ENCODE data around the gene MICB. TPM values are rescaled to one million over a fixed set of nuclear protein-coding genes. Genes with fewer than 3 reads are reported as not detected.

MICB gene
- total RNA-seq, 1 experiment from 2014 or later: 6.4 TPM

DNA sequence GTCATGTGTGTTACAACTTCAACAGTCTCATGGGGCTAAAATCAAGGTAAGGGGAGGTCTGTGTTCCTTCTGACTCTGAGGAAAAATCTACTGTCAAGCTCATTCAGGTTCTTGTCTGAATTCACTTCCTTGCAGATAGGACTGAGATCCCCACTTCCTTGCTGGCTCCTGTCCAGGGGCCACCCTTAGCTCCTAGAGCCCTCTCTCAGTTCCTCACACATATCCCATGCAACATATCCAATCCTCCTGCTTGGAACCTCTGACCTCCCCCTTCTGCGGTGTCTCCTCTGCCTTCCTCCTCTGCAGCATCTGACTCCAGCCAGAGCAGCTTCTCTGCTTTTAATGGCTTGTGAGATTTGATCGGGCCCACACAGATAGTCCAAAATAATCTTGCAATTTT is 27.1 kb upstream of the MICB start:
- Mint-ChIP-seq H3K27ac (ENCODE audit: unreplicated experiment) (no peak overlapping the region), H3K36me3 (ENCODE audit: insufficient read depth, unreplicated experiment) (no peaks in the 10 kb centered on the region), H3K9me3 (ENCODE audit: unreplicated experiment) (no peaks in the 10 kb centered on the region), H3K27me3 (ENCODE audit: insufficient read depth, unreplicated experiment) (peaks cover 18% of the 10 kb centered on the region), H3K4me3 (ENCODE audit: unreplicated experiment) (no peak overlapping the region), H3K4me1 (ENCODE audit: low read depth, unreplicated experiment) (no peaks in the 10 kb centered on the region)
- ChIA-PET CTCF (interaction anchor here (0.5 kb wide), 1 partner anchor 279 kb away, joined by 7 read pairs; no protein-coding TSS in a partner anchor), POLR2A (no interaction called here)
- Histone ChIP-seq H3K27me3 (replicated peaks; ENCODE audit: control insufficient read depth, insufficient read depth, low read length) (no peaks in the 10 kb centered on the region), H3K9me3 (no peaks in the 10 kb centered on the region), H3K4me1 (no peaks in the 10 kb centered on the region), H3K4me3 (ENCODE audit: low read depth, low read length) (no peak overlapping the region), H3K36me3 (ENCODE audit: control insufficient read depth, insufficient read depth, low read length) (no peaks in the 10 kb centered on the region)
- intact Hi-C loops (cut with micrococcal nuclease; ENCODE audit: unreplicated experiment): no loop called here
- no TSS peak for BruUV-seq (replicated peaks)
- TF ChIP-seq, protein P1, sequence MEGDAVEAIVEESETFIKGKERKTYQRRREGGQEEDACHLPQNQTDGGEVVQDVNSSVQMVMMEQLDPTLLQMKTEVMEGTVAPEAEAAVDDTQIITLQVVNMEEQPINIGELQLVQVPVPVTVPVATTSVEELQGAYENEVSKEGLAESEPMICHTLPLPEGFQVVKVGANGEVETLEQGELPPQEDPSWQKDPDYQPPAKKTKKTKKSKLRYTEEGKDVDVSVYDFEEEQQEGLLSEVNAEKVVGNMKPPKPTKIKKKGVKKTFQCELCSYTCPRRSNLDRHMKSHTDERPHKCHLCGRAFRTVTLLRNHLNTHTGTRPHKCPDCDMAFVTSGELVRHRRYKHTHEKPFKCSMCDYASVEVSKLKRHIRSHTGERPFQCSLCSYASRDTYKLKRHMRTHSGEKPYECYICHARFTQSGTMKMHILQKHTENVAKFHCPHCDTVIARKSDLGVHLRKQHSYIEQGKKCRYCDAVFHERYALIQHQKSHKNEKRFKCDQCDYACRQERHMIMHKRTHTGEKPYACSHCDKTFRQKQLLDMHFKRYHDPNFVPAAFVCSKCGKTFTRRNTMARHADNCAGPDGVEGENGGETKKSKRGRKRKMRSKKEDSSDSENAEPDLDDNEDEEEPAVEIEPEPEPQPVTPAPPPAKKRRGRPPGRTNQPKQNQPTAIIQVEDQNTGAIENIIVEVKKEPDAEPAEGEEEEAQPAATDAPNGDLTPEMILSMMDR (IDR thresholded peaks at IDR 0.05; ENCODE audit: insufficient read depth in 1 of 2, low read depth in 1 of 2, low read length in 1 of 2, severe bottlenecking in 1 of 2, unreplicated experiment in 1 of 2): no peak
- no peak for DNase-seq

DNA sequence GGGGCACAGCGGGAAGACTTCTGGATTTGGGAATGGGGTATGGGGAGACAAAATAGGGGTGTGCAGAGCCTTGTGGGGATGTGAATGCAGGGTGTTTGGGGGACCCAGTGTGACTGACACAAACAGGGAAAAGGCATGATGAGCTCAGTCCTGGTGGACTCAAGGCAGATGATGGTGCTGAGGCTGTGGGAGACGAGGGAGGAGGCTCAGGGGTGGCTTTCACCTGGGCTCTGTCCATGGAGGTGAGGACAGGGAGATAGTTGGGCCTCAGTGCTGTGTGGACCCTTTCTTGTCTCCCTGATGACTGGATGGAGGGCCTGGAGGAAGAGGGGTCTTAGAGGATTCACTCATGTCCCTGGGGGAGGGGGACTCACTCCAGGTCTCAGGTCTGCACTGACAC is 26.2 kb upstream of the MICB start:
- Histone ChIP-seq H3K4me3 (ENCODE audit: low read depth, low read length) (no peak overlapping the region), H3K27me3 (replicated peaks; ENCODE audit: control insufficient read depth, insufficient read depth, low read length) (no peaks in the 10 kb centered on the region), H3K36me3 (ENCODE audit: control insufficient read depth, insufficient read depth, low read length) (no peaks in the 10 kb centered on the region), H3K9me3 (no peaks in the 10 kb centered on the region), H3K4me1 (no peaks in the 10 kb centered on the region)
- DNase-seq: no peak
- ChIA-PET CTCF (no interaction called here), POLR2A (interaction anchor here (0.6 kb wide), 1 partner anchor 107 kb away, joined by 5 read pairs; no protein-coding TSS in a partner anchor)
- Mint-ChIP-seq H3K9me3 (ENCODE audit: unreplicated experiment) (no peaks in the 10 kb centered on the region), H3K27me3 (ENCODE audit: insufficient read depth, unreplicated experiment) (peaks cover 18% of the 10 kb centered on the region), H3K36me3 (ENCODE audit: insufficient read depth, unreplicated experiment) (no peaks in the 10 kb centered on the region), H3K4me3 (ENCODE audit: unreplicated experiment) (no peak overlapping the region), H3K4me1 (ENCODE audit: low read depth, unreplicated experiment) (no peaks in the 10 kb centered on the region), H3K27ac (ENCODE audit: unreplicated experiment) (no peak overlapping the region)
- intact Hi-C loops (cut with micrococcal nuclease; ENCODE audit: unreplicated experiment): no loop called here
- BruUV-seq (replicated peaks): no TSS peak
- TF ChIP-seq, protein P1 (IDR thresholded peaks at IDR 0.05; ENCODE audit: insufficient read depth in 1 of 2, low read depth in 1 of 2, low read length in 1 of 2, severe bottlenecking in 1 of 2, unreplicated experiment in 1 of 2): no peak

DNA sequence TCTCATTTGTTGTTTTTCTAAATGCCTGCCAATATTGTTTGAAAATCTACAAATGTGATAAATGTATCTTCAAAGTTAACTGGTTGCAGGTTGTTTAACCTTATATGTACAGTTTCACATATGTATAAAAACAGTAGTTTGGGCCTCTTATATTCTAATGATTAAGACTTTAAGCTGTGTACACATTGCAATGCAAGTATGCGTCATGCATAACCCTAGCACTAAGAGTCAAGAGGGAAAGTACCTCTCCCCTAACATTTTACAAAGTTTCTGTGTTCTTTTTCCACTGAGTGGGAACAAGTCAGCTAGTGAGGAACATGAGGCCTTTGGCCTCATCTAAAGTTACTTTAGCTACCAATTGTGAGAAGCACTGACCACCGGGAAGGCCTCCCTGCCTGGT is 25.7 kb upstream of the MICB start:
- no TSS peak for BruUV-seq (replicated peaks)
- Mint-ChIP-seq H3K4me1 (ENCODE audit: low read depth, unreplicated experiment) (no peaks in the 10 kb centered on the region), H3K4me3 (ENCODE audit: unreplicated experiment) (no peak overlapping the region), H3K36me3 (ENCODE audit: insufficient read depth, unreplicated experiment) (no peaks in the 10 kb centered on the region), H3K9me3 (ENCODE audit: unreplicated experiment) (no peaks in the 10 kb centered on the region), H3K27ac (ENCODE audit: unreplicated experiment) (no peak overlapping the region), H3K27me3 (ENCODE audit: insufficient read depth, unreplicated experiment) (peaks cover 18% of the 10 kb centered on the region)
- no peaks in the 10 kb centered on the region for H3K36me3 ChIP-seq (ENCODE audit: control insufficient read depth, insufficient read depth, low read length)
- no peaks in the 10 kb centered on the region for H3K4me1 ChIP-seq
- H3K4me3 ChIP-seq (ENCODE audit: low read depth, low read length): no peak overlapping the region
- CTCF ChIA-PET: no interaction called here
- DNase-seq: no peak
- TF ChIP-seq, protein P1 (IDR thresholded peaks at IDR 0.05; ENCODE audit: insufficient read depth in 1 of 2, low read depth in 1 of 2, low read length in 1 of 2, severe bottlenecking in 1 of 2, unreplicated experiment in 1 of 2): no peak
- no peaks in the 10 kb centered on the region for H3K27me3 ChIP-seq (replicated peaks; ENCODE audit: control insufficient read depth, insufficient read depth, low read length)
- POLR2A ChIA-PET: interaction anchor here (0.6 kb wide), 1 partner anchor 107 kb away, joined by 5 read pairs; no protein-coding TSS in a partner anchor
- no peaks in the 10 kb centered on the region for H3K9me3 ChIP-seq
- intact Hi-C loops (cut with micrococcal nuclease; ENCODE audit: unreplicated experiment): no loop called here
